Heart left ventricle (tissue), 16 donors: Measurements from ENCODE around the gene EMID1. TPM values are rescaled to one million over a fixed set of nuclear protein-coding genes. Genes with fewer than 3 reads are reported as not detected.
A peak's percentile ranks its signal among the peaks of the same experiment; 100 is the strongest.

Experiments used
- ATAC-seq, 4 donors: fragments of 200-7000 bp; cut with Tn5 transposase; one replicate each; pipeline ENCODE4 v1.9.1; 2020 to 2022; ENCODE audit warnings: moderate library complexity in 4 of 4, mild to moderate bottlenecking in 3 of 4, moderate number of reproducible peaks in 1 of 4
- DNase-seq, 5 donors: peaks; one replicate each; pipeline ENCODE4 v3.0.0-alpha.2; 2020
- H3K27ac ChIP-seq, 12 donors: fragments of 200-600 bp; sonication (generic) in 4 of 12; one replicate each; pipeline versions ENCODE4 v1.5.0 to v1.8.0; 2016 to 2022; ENCODE audit warnings: mild to moderate bottlenecking in 2 of 12
- H3K27me3 ChIP-seq, 9 donors: fragments of 200-600 bp; sonication (generic) in 2 of 9; one replicate each; pipeline versions ENCODE4 v1.5.1 to v1.8.0; 2016 to 2022; ENCODE audit warnings: mild to moderate bottlenecking in 3 of 9
- H3K36me3 ChIP-seq, 9 donors: fragments of 200-600 bp; sonication (generic) in 2 of 9; one replicate each; pipeline versions ENCODE4 v1.5.0 to v1.8.0; 2018 to 2022; ENCODE audit warnings: mild to moderate bottlenecking in 2 of 9
- H3K4me1 ChIP-seq, 12 donors: fragments of 200-600 bp; sonication (generic) in 4 of 12; one replicate each; pipeline versions ENCODE4 v1.5.0 to v1.8.0; 2016 to 2022; ENCODE audit warnings: mild to moderate bottlenecking in 3 of 12
- H3K4me3 ChIP-seq, 12 donors: fragments of 200-600 bp; sonication (generic) in 4 of 12; one replicate each; pipeline versions ENCODE4 v1.5.0 to v1.8.0; 2017 to 2022; ENCODE audit warnings: mild to moderate bottlenecking in 9 of 12, moderate library complexity in 4 of 12
- H3K9me3 ChIP-seq, 12 donors: fragments of 200-600 bp; sonication (generic) in 4 of 12; one replicate each; pipeline versions ENCODE4 v1.5.0 to v1.8.0; 2016 to 2022; ENCODE audit warnings: mild to moderate bottlenecking in 1 of 12
- CTCF ChIP-seq, 12 donors: fragments of 200-600 bp; sonication (generic) in 4 of 12; IDR thresholded peaks; one replicate each; pipeline versions ENCODE4 v1.5.0 to v1.8.0; 2018 to 2022; ENCODE audit warnings: antibody characterized with exemption in 12 of 12, mild to moderate bottlenecking in 5 of 12
- POLR2A ChIP-seq, 2 donors: fragments of 450-650 bp; IDR thresholded peaks; one replicate each; pipeline ENCODE4 v1.6.1; 2017; ENCODE audit warnings: antibody characterized with exemption in 2 of 2, mild to moderate bottlenecking in 2 of 2, moderate library complexity in 2 of 2
- WGBS, 4 donors: extraction: QIAGEN DNeasy Blood & Tissue Kit in 2 of 4; methylation state at CpG; one replicate each; pipeline versions ENCODE4 v1.1.5 to v1.1.7; 2013 to 2018; 5-methylcytosine and 5-hydroxymethylcytosine counted together
- intact Hi-C, 10 donors: fragments of 100-400 bp; cut with DNase I; formaldehyde crosslinking; loops; one replicate each; pipeline versions ENCODE4 v1.11.1 to v1.14.2; 2022
- polyA plus RNA-seq, 2 donors: library from polyadenylated mRNA; stranded (reverse); fragments of 200-250 nt; gene quantifications; one replicate each; pipeline ENCODE4 v1.2.3, GENCODE V29; 2013
- total RNA-seq, 9 donors: library from RNA; depleted of rRNA in 2 of 9; stranded (reverse); fragments of >200 nt in 2 of 9; fragmentation: NEBNext Ultra II Directional in 3 of 9; extraction: Animal tissue kit (Norgen Biotek cat#: 25700) in 3 of 9; gene quantifications; one replicate each; pipeline versions ENCODE4 v1.1.0 to v1.2.4, GENCODE V29; 2016 to 2023
- donor health status: ischemic (EF 13 %, LVEDD 7.1; RV severe dilation, severe dysfunction).
- donor health status: healthy with polysubstance abuse.
- donor health status: DM: no; HTN: yes; CAD: no.
- donor health status: DM: no; HTN: no; CAD: no.
- donor health status: ischemic (EF 25% LVEDD 6.9; RV normal size, moderate dysfunction).
- donor health status: ischemic (EF 25% LVEDD 5.7; RV mildly dilated, moderate dysfunction).
- donor health status: healthy.
- donor health status: DM: yes; HTN: yes; CAD: no.
- donor health status: ischemic (EF 35%, LVEDD 5.7; RV mildly dilated, moderate dysfunction).
- donor health status: nonischemic (EF 11% LVEDD 7.7; RV severe dilation, severe dysfunction).
- donor health status: DM: yes; HTN: yes; CAD: no.
- donor health status: PGD.
- donor health status: ischemic (EF 29% LVEDD 5.4; RV normal size, mild dysfunction).
- donor health status: nonischemic (EF 23%, LVEDD 6.1; RV moderate dilation, normal function).

Gene EMID1
- total and polyA plus RNA-seq, 11 donors: 0.16 to 1.5 (median 0.32) TPM; not detected in 2

DNA sequence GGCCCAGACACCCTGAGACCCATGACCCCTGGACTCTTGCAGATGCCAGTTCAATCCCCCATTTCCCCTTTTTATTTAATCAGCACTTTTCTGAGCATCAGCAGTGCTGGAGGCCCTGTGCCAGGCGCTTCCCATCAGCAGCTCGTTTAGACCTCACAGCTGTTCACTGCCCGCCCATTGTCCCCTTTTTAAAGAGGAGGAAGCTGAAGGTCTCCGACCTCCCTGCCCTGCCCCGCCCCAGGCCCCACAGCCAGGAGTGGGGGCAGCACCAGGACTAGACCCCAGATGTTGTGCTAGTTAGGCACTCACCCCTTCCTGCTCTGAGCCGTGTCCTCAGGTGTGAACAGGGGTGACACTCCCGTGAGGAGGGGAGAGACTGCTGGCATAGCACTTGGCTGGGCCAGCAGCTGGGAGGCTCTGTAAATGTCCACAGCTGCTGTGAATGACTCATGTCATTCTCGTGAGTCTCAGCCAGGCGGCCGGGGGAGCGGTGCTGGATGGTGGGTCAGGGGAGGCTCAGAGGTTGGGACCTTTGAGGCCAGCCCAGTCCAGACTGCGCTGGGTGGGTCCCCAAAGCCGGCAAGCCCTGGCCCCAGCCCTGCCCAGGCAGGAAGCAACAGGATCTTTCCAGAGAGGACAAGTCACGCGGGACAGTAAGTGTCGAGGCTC lies 19.9 kb downstream of the EMID1 start:
- Histone ChIP-seq H3K4me1 (peaks cover 0 to 18% (median 13%) of the 10 kb centered on the region in 12 donors), H3K4me3 (no peak overlapping the region), H3K36me3 (no peaks in the 10 kb centered on the region), H3K27ac (peak overlapping the region in 8 of 12 donors; percentile 8 to 66 (median 31)), H3K27me3 (no peaks in the 10 kb centered on the region), H3K9me3 (no peaks in the 10 kb centered on the region)
- intact Hi-C loops: no loop called here
- DNase-seq (peak; percentile 49 to 84 (median 62)), ATAC-seq (peak; percentile 65 to 90 (median 87))
- TF ChIP-seq POLR2A (IDR thresholded peaks at IDR 0.05) (no peak), CTCF (IDR thresholded peaks at IDR 0.05) (no peak)
- WGBS, 4 donors: 40 to 56% (median 48%) methylated on average over 16 of the region's 16 CpGs

GRCh38 chr22:29226351-29226981 lies 20.8 kb downstream of the EMID1 start:
- intact Hi-C loops: no loop called here
- Histone ChIP-seq H3K27ac (peak overlapping the region in 3 of 12 donors; percentile 20 to 66 (median 50)), H3K9me3 (no peaks in the 10 kb centered on the region), H3K27me3 (no peaks in the 10 kb centered on the region), H3K36me3 (no peaks in the 10 kb centered on the region), H3K4me3 (no peak overlapping the region), H3K4me1 (peaks cover 0 to 18% (median 13%) of the 10 kb centered on the region in 12 donors)
- ATAC-seq (peak in 1 of 4 donors; percentile 6), DNase-seq (no peak)
- TF ChIP-seq CTCF (IDR thresholded peaks at IDR 0.05) (no peak), POLR2A (IDR thresholded peaks at IDR 0.05) (no peak)
- 92 to 95% (median 94%) methylated on average over 10 to 11 of the region's 11 CpGs for WGBS, 4 donors

DNA sequence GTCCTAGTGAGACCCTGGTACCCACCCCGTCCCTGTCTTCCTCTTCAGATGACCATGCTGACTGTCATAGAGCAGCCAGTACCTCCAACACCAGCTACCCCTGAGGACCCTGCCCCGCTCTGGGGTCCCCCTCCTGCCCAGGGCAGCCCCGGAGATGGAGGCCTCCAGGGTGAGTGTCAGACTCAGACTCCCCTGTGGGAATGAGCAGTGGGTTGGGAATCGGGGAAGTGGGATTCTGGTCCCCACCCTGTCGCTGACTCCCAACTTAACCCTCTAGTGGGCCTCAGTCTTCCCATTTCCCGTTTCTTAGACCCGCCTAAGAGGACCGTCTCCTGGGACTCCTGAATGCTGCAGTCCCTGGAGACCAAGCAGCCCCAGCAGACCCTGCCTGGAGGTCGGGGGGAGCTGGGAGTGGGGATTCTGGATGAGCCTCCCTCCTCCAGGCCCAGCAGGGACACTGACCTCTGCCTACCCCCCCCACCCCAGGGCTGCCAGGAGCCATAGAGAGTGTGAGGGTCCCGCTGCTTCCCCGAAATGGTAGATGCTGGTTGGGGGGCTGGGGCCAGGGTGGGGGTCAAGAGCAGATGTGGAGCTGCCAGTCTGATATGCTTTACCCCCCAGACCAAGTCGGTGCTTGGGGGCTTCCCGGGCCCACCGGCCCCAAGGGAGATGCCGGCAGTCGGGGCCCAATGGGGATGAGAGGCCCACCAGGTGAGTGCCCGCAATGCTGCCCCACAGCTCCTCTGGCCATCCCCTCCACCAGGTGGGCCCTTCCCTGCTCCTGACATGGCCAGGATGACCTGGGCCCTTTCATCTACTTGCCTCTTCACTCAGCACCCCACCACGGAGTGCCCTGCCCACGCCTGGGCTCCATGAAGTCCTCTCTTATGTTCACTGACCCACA lies 25.5 kb downstream of the EMID1 start:
- intact Hi-C loops: no loop called here
- no peak overlapping the region for H3K4me3 ChIP-seq
- DNase-seq (no peak), ATAC-seq (peak in 1 of 4 donors; percentile 12)
- no peaks in the 10 kb centered on the region for H3K27me3 ChIP-seq
- H3K27ac ChIP-seq: no peak overlapping the region
- TF ChIP-seq CTCF (IDR thresholded peaks at IDR 0.05) (no peak), POLR2A (IDR thresholded peaks at IDR 0.05) (no peak)
- H3K4me1 ChIP-seq: peaks cover 0 to 11% (median 0%) of the 10 kb centered on the region in 12 donors
- H3K9me3 ChIP-seq: peaks cover 0 to 9% (median 0%) of the 10 kb centered on the region in 12 donors
- 85 to 94% (median 93%) methylated on average over 17 to 19 of the region's 19 CpGs for WGBS, 4 donors
- H3K36me3 ChIP-seq: no peaks in the 10 kb centered on the region
